A549 (cell line): ENCODE data around the gene GOLGA2. TPM values are rescaled to one million over a fixed set of nuclear protein-coding genes. Genes with fewer than 3 reads are reported as not detected.

Experiments
- ATAC-seq, 2 experiments: fragments of 200-7000 bp in 1 of 2; fragments of >200 bp in 1 of 2; cut with Nextera tagmentation in 1 of 2; cut with Tn5 transposase in 1 of 2; 3 replicates each; pipeline versions ENCODE4 v1.8.0 to v1.9.1; 2018 to 2020; ENCODE audit warnings: mild to moderate bottlenecking in 1 of 2, moderate library complexity in 1 of 2
- CTCF ChIA-PET: fragments of 300-600 bp; sonication (Branson Sonifier 250); formaldehyde crosslinking; extraction: SDS; loops from one replicate; lab custom pipeline; 2021; ENCODE audit warnings: antibody characterized with exemption, inconsistent platforms; lab: Yijun Ruan, JAX
- POLR2A ChIA-PET: fragments of 350-600 bp; formaldehyde crosslinking; extraction: SDS; loops from one replicate; lab custom pipeline; 2021; ENCODE audit warnings: antibody characterized with exemption, inconsistent platforms; lab: Yijun Ruan, JAX
- DNase-seq, 2 experiments: peaks; one replicate each; pipeline versions ENCODE4 v3.0.0 to v3.0.0-alpha.2; 2011 to 2016; ENCODE audit warnings: low read depth in 1 of 2, low spot score in 1 of 2
- FAIRE-seq: peaks from 2 replicates; lab custom pipeline; 2011; peaks lifted over from hg19 to GRCh38; lab: Jason Lieb, UNC
- H3K27ac ChIP-seq, 2 experiments: fragments of >200 bp; sonication (Bioruptor Twin); formaldehyde crosslinking; 3 replicates each; pipeline ENCODE4 v1.5.1; 2016 to 2017
- H3K4me1 ChIP-seq: fragments of >200 bp; sonication (Bioruptor Twin); formaldehyde crosslinking; 3 replicates; pipeline ENCODE4 v1.6.1; 2016
- H3K4me2 ChIP-seq: fragments of >200 bp; sonication (Bioruptor Twin); formaldehyde crosslinking; 3 replicates; pipeline ENCODE4 v1.6.1; 2016
- H3K4me3 ChIP-seq: fragments of >200 bp; sonication (Bioruptor Twin); formaldehyde crosslinking; 3 replicates; pipeline ENCODE4 v1.5.1; 2016
- H3K9me3 ChIP-seq: fragments of >200 bp; sonication (Bioruptor Twin); formaldehyde crosslinking; 3 replicates; pipeline ENCODE4 v1.6.1; 2016
- ATOH8 ChIP-seq: fragments of 250-450 bp; sonication (Bioruptor Pico); IDR thresholded peaks from 2 replicates; pipeline ENCODE4 v1.5.0; 2020; ENCODE audit warnings: low read depth, mild to moderate bottlenecking, moderate library complexity
- E2F6 ChIP-seq: IDR thresholded peaks from 2 replicates; pipeline ENCODE4 v1.6.1; 2012; ENCODE audit warnings: low read depth, borderline replicate concordance
- EHMT2 ChIP-seq: fragments of 200-600 bp; sonication (generic); IDR thresholded peaks from 2 replicates; pipeline ENCODE4 v1.6.1; 2016; ENCODE audit warnings: antibody characterized with exemption, low read depth, mild to moderate bottlenecking, moderate library complexity
- EP300 ChIP-seq, 2 experiments: fragments of >200 bp; sonication (Bioruptor Twin); formaldehyde crosslinking; IDR thresholded peaks; 2 replicates in 1 of 2; 3 replicates in 1 of 2; pipeline ENCODE4 v1.6.1; 2016 to 2017
- FOSB ChIP-seq: fragments of 250-450 bp; sonication (Bioruptor Pico); IDR thresholded peaks from 2 replicates; pipeline ENCODE4 v1.5.0; 2020; ENCODE audit warnings: mild to moderate bottlenecking, moderate library complexity
- FOSL2 ChIP-seq, 2 experiments: fragments of 450-650 bp in 1 of 2; fragments of >200 bp in 1 of 2; sonication (Bioruptor Twin) in 1 of 2; formaldehyde crosslinking; IDR thresholded peaks; 2 replicates each; pipeline versions ENCODE4 v1.5.0 to v1.6.1; 2016 to 2020; ENCODE audit warnings: mild to moderate bottlenecking in 1 of 2, moderate library complexity in 1 of 2
- GATA3 ChIP-seq: IDR thresholded peaks from 2 replicates; pipeline ENCODE4 v1.6.1; 2012; ENCODE audit warnings: borderline replicate concordance
- HEYL ChIP-seq: fragments of 250-450 bp; sonication (Bioruptor Pico); IDR thresholded peaks from 2 replicates; pipeline ENCODE4 v1.8.0; 2021; ENCODE audit warnings: mild to moderate bottlenecking, moderate library complexity
- HOXB5 ChIP-seq: fragments of 250-450 bp; sonication (Bioruptor Pico); IDR thresholded peaks from 2 replicates; pipeline ENCODE4 v1.5.0; 2020; ENCODE audit warnings: mild to moderate bottlenecking, moderate library complexity
- JUNB ChIP-seq: fragments of >200 bp; sonication (Bioruptor Twin); formaldehyde crosslinking; IDR thresholded peaks from 2 replicates; pipeline ENCODE4 v1.6.1; 2016
- KDM1A ChIP-seq: fragments of 200-600 bp; sonication (generic); IDR thresholded peaks from 2 replicates; pipeline ENCODE4 v1.6.1; 2016; ENCODE audit warnings: low read depth, mild to moderate bottlenecking
- KDM5A ChIP-seq: fragments of 200-600 bp; sonication (generic); IDR thresholded peaks from 2 replicates; pipeline ENCODE4 v1.6.1; 2016; ENCODE audit warnings: antibody characterized with exemption, mild to moderate bottlenecking
- NR3C1 ChIP-seq: fragments of >200 bp; sonication (Bioruptor Twin); formaldehyde crosslinking; IDR thresholded peaks from 3 replicates; pipeline ENCODE4 v1.6.1; 2017
- POLR2A ChIP-seq: IDR thresholded peaks from 2 replicates; pipeline ENCODE4 v1.6.1; 2012; ENCODE audit warnings: mild to moderate bottlenecking, low read length
- RCOR1 ChIP-seq: fragments of 150-350 bp; IDR thresholded peaks from 2 replicates; pipeline ENCODE4 v1.6.1; 2014; ENCODE audit warnings: antibody characterized with exemption, low read length, low read depth
- RNF2 ChIP-seq: fragments of 200-600 bp; sonication (generic); IDR thresholded peaks from 2 replicates; pipeline ENCODE4 v1.6.1; 2016; ENCODE audit warnings: low read depth, mild to moderate bottlenecking, antibody characterized with exemption, moderate library complexity, borderline replicate concordance
- SMC3 ChIP-seq: fragments of >200 bp; sonication (Bioruptor Twin); formaldehyde crosslinking; IDR thresholded peaks from 3 replicates; pipeline ENCODE4 v1.6.1; 2018; ENCODE audit warnings: inconsistent platforms
- ZC3H11A ChIP-seq: fragments of 450-650 bp; IDR thresholded peaks from 2 replicates; pipeline ENCODE4 v1.6.1; 2014; ENCODE audit warnings: antibody characterized with exemption, mild to moderate bottlenecking
- WGBS: methylation state at CpG from one replicate; pipeline ENCODE4 v1.1.6; 2017; ENCODE audit errors: missing lambda C conversion rate; 5-methylcytosine and 5-hydroxymethylcytosine counted together
- polyA plus RNA-seq, 4 experiments: library from polyadenylated mRNA; depleted of rRNA in 3 of 4; stranded (reverse); fragments of >200 nt; fragmentation: RNase III in 1 of 4; extraction: RNeasy Plus Mini Kit Qiagen cat#74134 plus additional on column Dnase treatment in 1 of 4; gene quantifications; 2 replicates in 3 of 4; 3 replicates in 1 of 4; pipeline ENCODE4 v1.2.3, GENCODE V29; 2011 to 2017
- TF ChIP-seq, protein P1 (sequence below): fragments of 450-650 bp; IDR thresholded peaks from 2 replicates; pipeline ENCODE4 v1.6.1; 2014; ENCODE audit warnings: antibody characterized with exemption
- TF ChIP-seq, protein P2 (sequence below): fragments of 200-600 bp; sonication (generic); IDR thresholded peaks from 2 replicates; pipeline ENCODE4 v1.6.1; 2016; ENCODE audit warnings: antibody characterized with exemption, mild to moderate bottlenecking, moderate library complexity
- TF ChIP-seq, protein P3 (sequence below): fragments of >200 bp; sonication (Bioruptor Twin); formaldehyde crosslinking; IDR thresholded peaks from 3 replicates; pipeline ENCODE4 v1.6.1; 2016
- TF ChIP-seq, protein P4 (sequence below): IDR thresholded peaks from 2 replicates; pipeline ENCODE4 v1.6.1; 2012

Gene GOLGA2
- polyA plus RNA-seq, 2 of the 4 experiments (the other 2 are of a cell fraction), result 55.3 to 60.1 TPM

DNA sequence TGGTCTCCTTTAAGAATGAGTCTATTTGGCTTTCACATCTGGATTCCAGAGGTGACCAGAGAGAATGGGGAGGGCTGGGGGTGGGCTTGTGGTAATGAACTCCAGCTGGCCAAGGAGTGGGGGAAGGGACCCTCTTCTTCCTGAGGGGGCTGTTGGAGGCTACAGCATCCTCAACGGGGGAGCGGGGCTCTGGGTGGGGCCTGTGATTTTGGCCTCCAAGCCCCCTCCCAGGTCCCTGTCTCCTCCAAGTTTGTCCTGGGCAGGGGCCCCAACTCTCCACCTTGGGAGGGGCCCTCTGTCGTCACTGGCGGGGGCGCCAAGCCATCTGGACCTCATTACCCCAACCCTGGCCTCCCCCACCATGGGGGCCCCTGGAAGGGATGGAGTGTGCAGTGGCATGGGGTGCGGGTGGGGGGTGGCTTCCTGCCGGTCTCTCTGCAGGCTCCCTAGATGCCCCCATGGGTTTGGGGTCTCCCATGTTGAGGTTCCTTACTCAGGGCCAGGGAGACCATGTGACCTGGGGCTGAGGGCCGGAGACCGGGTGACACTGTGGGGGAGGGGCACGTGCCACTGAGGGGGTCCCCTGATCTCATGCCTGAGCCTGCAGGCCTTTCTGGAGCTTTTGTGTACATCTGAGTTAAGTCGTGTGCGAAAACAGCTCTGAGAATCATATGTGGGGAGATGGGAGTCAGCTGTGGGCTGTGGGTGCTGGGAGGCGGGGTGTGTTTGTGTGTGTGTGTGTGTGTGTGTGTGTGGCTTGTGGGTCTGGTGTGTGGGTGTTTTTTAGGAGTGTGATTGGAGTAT, 32.4 kb downstream of the GOLGA2 start:
- no peak overlapping the region for H3K4me2 ChIP-seq
- no peak for FAIRE-seq
- TF ChIP-seq KDM5A (no peak), KDM1A (no peak), NR3C1 (no peak), SMC3 (no peak), EHMT2 (no peak), EP300 (IDR thresholded peaks at IDR 0.05) (no peak), JUNB (no peak), ZC3H11A (no peak), HOXB5 (CRISPR knock-in tag) (no peak), ATOH8 (CRISPR knock-in tag) (no peak), RCOR1 (no peak), HEYL (no peak), FOSB (CRISPR knock-in tag) (no peak), GATA3 (no peak), POLR2A (no peak), FOSL2 (IDR thresholded peaks at IDR 0.05) (no peak), FOSL2 (CRISPR knock-in tag; IDR thresholded peaks at IDR 0.05) (no peak)
- TF ChIP-seq, protein P1, sequence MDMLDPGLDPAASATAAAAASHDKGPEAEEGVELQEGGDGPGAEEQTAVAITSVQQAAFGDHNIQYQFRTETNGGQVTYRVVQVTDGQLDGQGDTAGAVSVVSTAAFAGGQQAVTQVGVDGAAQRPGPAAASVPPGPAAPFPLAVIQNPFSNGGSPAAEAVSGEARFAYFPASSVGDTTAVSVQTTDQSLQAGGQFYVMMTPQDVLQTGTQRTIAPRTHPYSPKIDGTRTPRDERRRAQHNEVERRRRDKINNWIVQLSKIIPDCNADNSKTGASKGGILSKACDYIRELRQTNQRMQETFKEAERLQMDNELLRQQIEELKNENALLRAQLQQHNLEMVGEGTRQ, result no peak
- TF ChIP-seq, protein P2, sequence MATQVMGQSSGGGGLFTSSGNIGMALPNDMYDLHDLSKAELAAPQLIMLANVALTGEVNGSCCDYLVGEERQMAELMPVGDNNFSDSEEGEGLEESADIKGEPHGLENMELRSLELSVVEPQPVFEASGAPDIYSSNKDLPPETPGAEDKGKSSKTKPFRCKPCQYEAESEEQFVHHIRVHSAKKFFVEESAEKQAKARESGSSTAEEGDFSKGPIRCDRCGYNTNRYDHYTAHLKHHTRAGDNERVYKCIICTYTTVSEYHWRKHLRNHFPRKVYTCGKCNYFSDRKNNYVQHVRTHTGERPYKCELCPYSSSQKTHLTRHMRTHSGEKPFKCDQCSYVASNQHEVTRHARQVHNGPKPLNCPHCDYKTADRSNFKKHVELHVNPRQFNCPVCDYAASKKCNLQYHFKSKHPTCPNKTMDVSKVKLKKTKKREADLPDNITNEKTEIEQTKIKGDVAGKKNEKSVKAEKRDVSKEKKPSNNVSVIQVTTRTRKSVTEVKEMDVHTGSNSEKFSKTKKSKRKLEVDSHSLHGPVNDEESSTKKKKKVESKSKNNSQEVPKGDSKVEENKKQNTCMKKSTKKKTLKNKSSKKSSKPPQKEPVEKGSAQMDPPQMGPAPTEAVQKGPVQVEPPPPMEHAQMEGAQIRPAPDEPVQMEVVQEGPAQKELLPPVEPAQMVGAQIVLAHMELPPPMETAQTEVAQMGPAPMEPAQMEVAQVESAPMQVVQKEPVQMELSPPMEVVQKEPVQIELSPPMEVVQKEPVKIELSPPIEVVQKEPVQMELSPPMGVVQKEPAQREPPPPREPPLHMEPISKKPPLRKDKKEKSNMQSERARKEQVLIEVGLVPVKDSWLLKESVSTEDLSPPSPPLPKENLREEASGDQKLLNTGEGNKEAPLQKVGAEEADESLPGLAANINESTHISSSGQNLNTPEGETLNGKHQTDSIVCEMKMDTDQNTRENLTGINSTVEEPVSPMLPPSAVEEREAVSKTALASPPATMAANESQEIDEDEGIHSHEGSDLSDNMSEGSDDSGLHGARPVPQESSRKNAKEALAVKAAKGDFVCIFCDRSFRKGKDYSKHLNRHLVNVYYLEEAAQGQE, result no peak
- TF ChIP-seq, all 56 proteins: peak for 0
- ChIA-PET CTCF (interaction anchor here (1.4 kb wide), 1 partner anchor 17 kb away, joined by 3 read pairs; no protein-coding TSS in a partner anchor), POLR2A (no interaction called here)
- Histone ChIP-seq H3K4me1 (no peaks in the 10 kb centered on the region), H3K9me3 (no peaks in the 10 kb centered on the region), H3K4me3 (no peak overlapping the region), H3K27ac (no peak overlapping the region)
- ATAC-seq (no peak), DNase-seq (no peak)
- 87% methylated on average over 12 of the region's 13 CpGs for WGBS

GRCh38 chr9:128242828-128243214, 33.0 kb downstream of the GOLGA2 start:
- no peak for ATAC-seq
- Histone ChIP-seq H3K4me1 (no peaks in the 10 kb centered on the region), H3K4me3 (no peak overlapping the region), H3K27ac (no peak overlapping the region), H3K4me2 (no peak overlapping the region), H3K9me3 (no peaks in the 10 kb centered on the region)
- POLR2A ChIA-PET, result no interaction called here
- CTCF ChIA-PET, result interaction anchor here (0.6 to 1.4 kb wide), 2 partner anchors 15 to 18 kb away, joined by 3 read pairs; no protein-coding TSS in a partner anchor
- no peak for FAIRE-seq
- TF ChIP-seq E2F6, result no peak
- TF ChIP-seq NR3C1, result no peak
- TF ChIP-seq RNF2, result no peak
- TF ChIP-seq, protein P2, result no peak
- TF ChIP-seq, protein P3, sequence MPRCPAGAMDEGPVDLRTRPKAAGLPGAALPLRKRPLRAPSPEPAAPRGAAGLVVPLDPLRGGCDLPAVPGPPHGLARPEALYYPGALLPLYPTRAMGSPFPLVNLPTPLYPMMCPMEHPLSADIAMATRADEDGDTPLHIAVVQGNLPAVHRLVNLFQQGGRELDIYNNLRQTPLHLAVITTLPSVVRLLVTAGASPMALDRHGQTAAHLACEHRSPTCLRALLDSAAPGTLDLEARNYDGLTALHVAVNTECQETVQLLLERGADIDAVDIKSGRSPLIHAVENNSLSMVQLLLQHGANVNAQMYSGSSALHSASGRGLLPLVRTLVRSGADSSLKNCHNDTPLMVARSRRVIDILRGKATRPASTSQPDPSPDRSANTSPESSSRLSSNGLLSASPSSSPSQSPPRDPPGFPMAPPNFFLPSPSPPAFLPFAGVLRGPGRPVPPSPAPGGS, result no peak
- no peak for TF ChIP-seq EP300 (IDR thresholded peaks at IDR 0.05)
- TF ChIP-seq ZC3H11A, result no peak
- TF ChIP-seq POLR2A, result no peak
- TF ChIP-seq, protein P4, sequence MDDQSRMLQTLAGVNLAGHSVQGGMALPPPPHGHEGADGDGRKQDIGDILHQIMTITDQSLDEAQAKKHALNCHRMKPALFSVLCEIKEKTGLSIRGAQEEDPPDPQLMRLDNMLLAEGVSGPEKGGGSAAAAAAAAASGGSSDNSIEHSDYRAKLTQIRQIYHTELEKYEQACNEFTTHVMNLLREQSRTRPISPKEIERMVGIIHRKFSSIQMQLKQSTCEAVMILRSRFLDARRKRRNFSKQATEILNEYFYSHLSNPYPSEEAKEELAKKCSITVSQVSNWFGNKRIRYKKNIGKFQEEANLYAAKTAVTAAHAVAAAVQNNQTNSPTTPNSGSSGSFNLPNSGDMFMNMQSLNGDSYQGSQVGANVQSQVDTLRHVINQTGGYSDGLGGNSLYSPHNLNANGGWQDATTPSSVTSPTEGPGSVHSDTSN, result no peak
- WGBS, result 88% methylated on average over 6 of the region's 7 CpGs
- DNase-seq, result no peak
